NOMO-1 treated with dmso at 0.1 percent for 144 hours (cell line): ENCODE results near the gene MUSK.
"Not testable (repeated sequence)": the region's sequence is repeated elsewhere in the genome, so short reads cannot be mapped to it uniquely, and the experiment has no call there.

Source experiments
- DNase-seq: peaks from one replicate; lab custom pipeline; 2025; ENCODE audit not compliant: unreplicated experiment; lab: John Stamatoyannopoulos, UW

MUSK gene

GRCh38 chr9:110691002-110691549, 22.5 kb downstream of the MUSK start:
- no peak for DNase-seq

- DNase-seq, result not testable (repeated sequence)
These were observed 27.3 kb downstream of the MUSK start for GRCh38 chr9:110695846-110696245.

- DNase-seq, result no peak
These were observed 32.4 kb downstream of the MUSK start for GRCh38 chr9:110700953-110701352.

- DNase-seq, result no peak
These were observed 35.1 kb downstream of the MUSK start for GRCh38 chr9:110703669-110704068.

GRCh38 chr9:110707419-110707818, 38.8 kb downstream of the MUSK start:
- no peak for DNase-seq

GRCh38 chr9:110710420-110710819, 41.8 kb downstream of the MUSK start:
- DNase-seq, result no peak

GRCh38 chr9:110712955-110713354, 44.4 kb downstream of the MUSK start:
- no peak for DNase-seq

GRCh38 chr9:110714314-110714713, 45.7 kb downstream of the MUSK start:
- no peak for DNase-seq

- DNase-seq, result no peak
These were observed 59.5 kb downstream of the MUSK start for GRCh38 chr9:110728058-110728457.

GRCh38 chr9:110729641-110730040, 61.0 kb downstream of the MUSK start:
- no peak for DNase-seq

- DNase-seq, result no peak
These were observed 62.9 kb downstream of the MUSK start for GRCh38 chr9:110731437-110732028.

- DNase-seq, result no peak
These were observed 70.4 kb downstream of the MUSK start for GRCh38 chr9:110738982-110739381.

GRCh38 chr9:110742741-110743371, 74.3 kb downstream of the MUSK start:
- DNase-seq, result no peak

- DNase-seq, result no peak
These were observed 76.3 kb downstream of the MUSK start for GRCh38 chr9:110744715-110745384.

- no peak for DNase-seq
These were observed 77.1 kb downstream of the MUSK start for GRCh38 chr9:110745676-110746075.

GRCh38 chr9:110746211-110746930, 77.8 kb downstream of the MUSK start:
- no peak for DNase-seq

- DNase-seq, result no peak
These were observed 79.8 kb downstream of the MUSK start for GRCh38 chr9:110748251-110748893.

- DNase-seq, result no peak
These were observed 81.7 kb downstream of the MUSK start for GRCh38 chr9:110750272-110750671.

- no peak for DNase-seq
These were observed 83.4 kb downstream of the MUSK start for GRCh38 chr9:110751971-110752370.

GRCh38 chr9:110752766-110753165, 84.2 kb downstream of the MUSK start:
- DNase-seq, result no peak

GRCh38 chr9:110753731-110754231, 85.2 kb downstream of the MUSK start:
- DNase-seq, result no peak
